NCI-H146 (cell line): Measurements from ENCODE around the gene WBP1L.
A peak's percentile ranks its signal among the peaks of the same experiment; 100 is the strongest.
"Not testable (repeated sequence)": the region's sequence is repeated elsewhere in the genome, so short reads cannot be mapped to it uniquely, and the experiment has no call there.

Source experiments
- DNase-seq: peaks from one replicate; lab custom pipeline; 2025; lab: John Stamatoyannopoulos, UW

WBP1L gene

GRCh38 chr10:102743588-102744373 lies at the start of gene WBP1L:
Gene WBP1L (plus strand): TSS chr10:102743948. CDS start chr10:102744054, 106 bp downstream.
- DNase-seq, result peak; percentile 99

- not testable (repeated sequence) for DNase-seq
Observed at GRCh38 chr10:102695401-102695800, 48.3 kb upstream of the WBP1L start.

GRCh38 chr10:102696736-102697135 lies 47.0 kb upstream of the WBP1L start:
- no peak for DNase-seq

GRCh38 chr10:102698894-102699293 lies 44.9 kb upstream of the WBP1L start:
- no peak for DNase-seq

- DNase-seq, result no peak
Observed at GRCh38 chr10:102701272-102701671, 42.5 kb upstream of the WBP1L start.

GRCh38 chr10:102701796-102702195 lies 42.0 kb upstream of the WBP1L start:
- no peak for DNase-seq

- no peak for DNase-seq
Observed at GRCh38 chr10:102702742-102703141, 41.0 kb upstream of the WBP1L start.

GRCh38 chr10:102704915-102705314 lies 38.8 kb upstream of the WBP1L start:
- no peak for DNase-seq

- DNase-seq, result no peak
Observed at GRCh38 chr10:102705531-102705930, 38.2 kb upstream of the WBP1L start.

GRCh38 chr10:102710609-102711008 lies 33.1 kb upstream of the WBP1L start:
- no peak for DNase-seq

- DNase-seq, result no peak
Observed at GRCh38 chr10:102712089-102712488, 31.7 kb upstream of the WBP1L start.

- DNase-seq, result no peak
Observed at GRCh38 chr10:102712843-102713538, 30.8 kb upstream of the WBP1L start.

- DNase-seq, result no peak
Observed at GRCh38 chr10:102713539-102713813, 30.3 kb upstream of the WBP1L start.

GRCh38 chr10:102713814-102714620 lies 29.7 kb upstream of the WBP1L start, which contains the start of gene ARL3:
Gene ARL3 (minus strand): TSS chr10:102714397. CDS start chr10:102714275, 122 bp downstream.
- peak; percentile 98 for DNase-seq

- no peak for DNase-seq
Observed at GRCh38 chr10:102714621-102715455, 28.9 kb upstream of the WBP1L start, which contains the start of gene SFXN2. Gene SFXN2 (plus strand): TSS chr10:102714636. CDS start chr10:102726637, 12,001 bp downstream.

GRCh38 chr10:102715880-102716279 lies 27.9 kb upstream of the WBP1L start:
- no peak for DNase-seq

- not testable (repeated sequence) for DNase-seq
Observed at GRCh38 chr10:102716900-102717565, 26.7 kb upstream of the WBP1L start.

- DNase-seq, result no peak
Observed at GRCh38 chr10:102718220-102718619, 25.5 kb upstream of the WBP1L start.

- no peak for DNase-seq
Observed at GRCh38 chr10:102720337-102720736, 23.4 kb upstream of the WBP1L start.

- no peak for DNase-seq
Observed at GRCh38 chr10:102720775-102721301, 22.9 kb upstream of the WBP1L start.

- no peak for DNase-seq
Observed at GRCh38 chr10:102721954-102722353, 21.8 kb upstream of the WBP1L start.
